Right lobe of liver (tissue), 4 donors: ENCODE results near the gene NRXN3.

ENCODE experiments used
- POLR2A ChIP-seq: fragments of 450-650 bp; IDR thresholded peaks from one replicate; pipeline ENCODE4 v1.6.1; 2017; ENCODE audit warnings: antibody characterized with exemption, mild to moderate bottlenecking
- TF ChIP-seq, protein P1 (sequence below), 4 donors: fragments of 200-600 bp in 3 of 4; fragments of 450-650 bp in 1 of 4; IDR thresholded peaks; one replicate each; pipeline versions ENCODE4 v1.5.1 to v1.8.0; 2016 to 2022; ENCODE audit warnings: antibody characterized with exemption in 4 of 4, mild to moderate bottlenecking in 2 of 4
- donor health status: DM: no; HTN: no; CAD: no.
- donor health status: DM: no; HTN: no; CAD: no.
- donor health status: DM: no; HTN: yes; CAD: no.

DNA sequence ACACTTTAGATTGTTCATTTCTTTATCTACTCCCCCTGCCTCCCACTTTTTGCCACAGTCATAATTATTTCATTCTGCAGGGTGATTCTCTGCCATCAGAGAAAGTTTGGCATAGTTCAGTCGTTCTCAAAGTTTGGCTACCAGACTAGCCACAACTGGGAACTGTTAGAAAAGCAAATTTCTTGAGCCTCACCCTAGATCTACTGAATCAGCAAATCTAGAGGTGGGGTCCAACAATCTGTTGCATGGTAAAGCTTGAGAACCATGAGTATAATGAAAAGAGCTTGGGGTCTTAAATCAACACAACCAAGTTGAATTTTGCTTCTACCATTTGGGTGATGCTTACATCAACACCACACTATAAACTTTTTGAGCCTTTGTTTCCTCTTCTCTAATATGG, 172.7 kb downstream of the NRXN3 start:
- TF ChIP-seq, protein P1, sequence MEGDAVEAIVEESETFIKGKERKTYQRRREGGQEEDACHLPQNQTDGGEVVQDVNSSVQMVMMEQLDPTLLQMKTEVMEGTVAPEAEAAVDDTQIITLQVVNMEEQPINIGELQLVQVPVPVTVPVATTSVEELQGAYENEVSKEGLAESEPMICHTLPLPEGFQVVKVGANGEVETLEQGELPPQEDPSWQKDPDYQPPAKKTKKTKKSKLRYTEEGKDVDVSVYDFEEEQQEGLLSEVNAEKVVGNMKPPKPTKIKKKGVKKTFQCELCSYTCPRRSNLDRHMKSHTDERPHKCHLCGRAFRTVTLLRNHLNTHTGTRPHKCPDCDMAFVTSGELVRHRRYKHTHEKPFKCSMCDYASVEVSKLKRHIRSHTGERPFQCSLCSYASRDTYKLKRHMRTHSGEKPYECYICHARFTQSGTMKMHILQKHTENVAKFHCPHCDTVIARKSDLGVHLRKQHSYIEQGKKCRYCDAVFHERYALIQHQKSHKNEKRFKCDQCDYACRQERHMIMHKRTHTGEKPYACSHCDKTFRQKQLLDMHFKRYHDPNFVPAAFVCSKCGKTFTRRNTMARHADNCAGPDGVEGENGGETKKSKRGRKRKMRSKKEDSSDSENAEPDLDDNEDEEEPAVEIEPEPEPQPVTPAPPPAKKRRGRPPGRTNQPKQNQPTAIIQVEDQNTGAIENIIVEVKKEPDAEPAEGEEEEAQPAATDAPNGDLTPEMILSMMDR (IDR thresholded peaks at IDR 0.05): no peak
- no peak for TF ChIP-seq POLR2A
